Adipocyte (in vitro differentiated cells): ENCODE measurements around the gene PARD3B.

Source experiments
- DNase-seq: peaks from one replicate; pipeline ENCODE4 v3.0.0-alpha.2; 2015; ENCODE audit warnings: low read depth
- H3K27me3 ChIP-seq: replicated peaks from 2 replicates; pipeline ENCODE4 v1.7.0; 2013; ENCODE audit warnings: mild to moderate bottlenecking, low read length, moderate library complexity; ENCODE audit not compliant: control insufficient read depth, insufficient read depth
- H3K36me3 ChIP-seq: 2 replicates; pipeline ENCODE4 v1.7.0; 2013; ENCODE audit warnings: low read length, mild to moderate bottlenecking, moderate library complexity; ENCODE audit not compliant: control insufficient read depth, insufficient read depth, severe bottlenecking
- H3K4me1 ChIP-seq: 2 replicates; pipeline ENCODE4 v1.7.0; 2013; ENCODE audit warnings: mild to moderate bottlenecking, low read length, moderate library complexity; ENCODE audit not compliant: control insufficient read depth, insufficient read depth
- H3K4me3 ChIP-seq: 2 replicates; pipeline ENCODE4 v1.7.0; 2013; ENCODE audit warnings: mild to moderate bottlenecking, low read length, moderate library complexity
- H3K9ac ChIP-seq: 2 replicates; pipeline ENCODE4 v1.7.0; 2013; ENCODE audit warnings: mild to moderate bottlenecking, low read length, moderate library complexity
- H3K9me3 ChIP-seq: 2 replicates; pipeline ENCODE4 v1.7.0; 2013; ENCODE audit warnings: mild to moderate bottlenecking, low read length, moderate library complexity; ENCODE audit not compliant: control insufficient read depth

PARD3B gene

DNA sequence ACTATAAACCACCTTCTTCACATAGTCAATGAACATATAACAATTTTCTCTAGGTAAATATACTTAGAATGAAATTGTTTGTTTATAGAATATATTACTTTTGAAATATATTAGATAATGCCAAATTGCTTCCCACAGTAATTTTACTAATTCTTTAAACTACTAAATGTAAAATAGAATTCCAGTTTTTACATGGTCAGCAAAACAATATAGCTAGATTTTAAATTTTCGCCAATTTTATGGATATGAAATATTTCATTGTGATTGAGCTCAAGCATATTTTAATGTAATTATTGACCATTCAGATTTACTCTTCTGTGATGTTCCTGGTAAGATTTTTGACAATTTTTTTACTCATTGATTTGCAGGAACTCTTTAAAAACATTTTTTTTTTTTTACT is 444.6 kb downstream of the PARD3B start:
- Histone ChIP-seq H3K9ac (no peak overlapping the region), H3K4me3 (no peak overlapping the region), H3K27me3 (no peaks in the 10 kb centered on the region), H3K36me3 (no peaks in the 10 kb centered on the region), H3K9me3 (no peaks in the 10 kb centered on the region), H3K4me1 (no peaks in the 10 kb centered on the region)
- no peak for DNase-seq

DNA sequence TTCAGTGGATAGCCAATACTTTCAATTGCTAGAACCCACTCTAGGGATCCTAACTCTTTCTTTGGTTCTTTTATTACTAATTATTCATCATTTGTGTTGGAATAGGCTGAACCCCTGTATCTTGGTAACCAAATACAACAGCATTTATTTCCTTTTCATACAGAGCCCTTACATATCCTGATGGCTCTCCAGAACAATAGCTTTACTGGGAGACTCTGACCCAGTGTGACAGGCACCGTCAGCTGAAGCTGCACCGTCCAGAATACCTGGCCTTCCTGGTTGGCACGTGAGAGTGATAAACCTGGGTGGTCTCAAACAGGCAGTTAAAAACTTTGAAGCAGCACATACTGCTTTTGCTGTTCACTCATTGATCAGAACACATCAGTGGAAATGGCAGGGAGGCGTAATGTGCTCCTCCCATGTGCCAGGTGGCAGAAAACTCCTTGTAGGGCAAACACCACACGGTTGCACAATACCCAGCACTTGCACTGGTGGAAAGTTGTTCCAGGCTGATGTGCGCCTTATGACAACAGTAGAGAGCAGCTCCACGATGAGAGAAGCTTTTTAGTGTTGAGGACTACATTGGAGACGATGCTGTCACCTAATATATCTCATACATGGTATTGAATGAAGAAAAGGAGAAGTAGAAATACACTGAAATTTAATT is 456.2 kb downstream of the PARD3B start:
- Histone ChIP-seq H3K4me1 (no peaks in the 10 kb centered on the region), H3K9me3 (no peaks in the 10 kb centered on the region), H3K9ac (no peak overlapping the region), H3K27me3 (no peaks in the 10 kb centered on the region), H3K4me3 (no peak overlapping the region), H3K36me3 (no peaks in the 10 kb centered on the region)
- DNase-seq = no peak

DNA sequence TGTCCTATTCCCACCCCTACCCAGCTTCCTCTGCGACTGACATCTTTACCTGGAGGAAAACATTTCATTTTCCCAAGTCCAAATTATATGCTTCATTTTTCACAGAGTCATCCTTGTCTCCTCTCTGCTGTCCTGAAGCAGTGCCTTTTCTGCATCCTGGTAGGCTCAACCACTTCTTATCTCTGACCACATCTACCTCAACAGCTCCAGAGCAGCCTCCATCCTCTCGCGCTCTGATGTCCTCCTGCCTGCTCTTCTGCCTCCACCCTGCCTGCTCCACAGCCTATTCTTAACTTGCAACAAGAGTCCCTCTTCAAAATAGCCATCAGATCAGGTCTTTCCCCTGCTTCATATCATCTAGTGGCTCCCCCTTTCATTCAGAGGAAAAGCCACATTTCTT is 457.1 kb downstream of the PARD3B start:
- H3K27me3 ChIP-seq = no peaks in the 10 kb centered on the region
- no peaks in the 10 kb centered on the region for H3K4me1 ChIP-seq
- H3K4me3 ChIP-seq = no peak overlapping the region
- no peaks in the 10 kb centered on the region for H3K9me3 ChIP-seq
- H3K36me3 ChIP-seq = no peaks in the 10 kb centered on the region
- H3K9ac ChIP-seq = no peak overlapping the region
- DNase-seq = no peak

DNA sequence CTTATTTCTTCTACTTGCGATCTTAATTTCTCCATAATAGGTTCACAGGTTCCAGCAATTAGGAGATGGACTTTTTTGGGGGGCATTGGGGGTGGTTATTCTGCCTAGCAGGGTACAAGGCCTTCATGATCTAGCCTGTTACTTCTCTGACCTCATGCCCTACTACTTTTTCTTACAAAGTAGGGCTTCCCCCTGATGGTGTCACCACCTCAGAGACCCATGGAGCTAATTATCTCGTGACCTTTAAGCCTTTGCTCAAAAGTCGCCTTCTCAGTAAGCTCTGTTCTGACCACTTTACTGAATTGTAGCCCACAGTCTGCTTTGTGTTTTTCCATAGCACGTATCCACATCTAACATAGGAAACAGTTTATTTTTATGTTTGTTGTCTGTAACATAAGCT is 458.0 kb downstream of the PARD3B start:
- Histone ChIP-seq H3K4me3 (no peak overlapping the region), H3K36me3 (no peaks in the 10 kb centered on the region), H3K9ac (no peak overlapping the region), H3K4me1 (peaks cover under 1% of the 10 kb centered on the region), H3K27me3 (no peaks in the 10 kb centered on the region), H3K9me3 (no peaks in the 10 kb centered on the region)
- DNase-seq = no peak

DNA sequence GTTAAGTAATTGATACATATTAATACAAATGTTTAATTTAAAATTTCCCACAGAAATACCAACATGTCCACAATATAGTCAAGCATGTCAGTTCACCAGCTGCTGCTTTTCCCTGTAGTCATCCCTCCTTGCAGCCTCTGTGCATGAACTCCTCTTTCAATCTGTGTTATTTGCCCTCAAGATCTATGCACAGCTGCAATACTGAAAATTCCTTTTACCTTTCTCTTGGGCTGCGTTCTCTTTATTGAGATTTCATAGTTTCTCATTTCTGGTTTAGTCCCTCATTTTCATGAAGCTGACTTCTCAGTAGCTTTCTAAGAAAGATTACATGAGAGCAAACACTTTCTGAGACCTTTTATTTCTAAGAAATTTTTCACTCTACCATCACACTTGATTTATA is 464.9 kb downstream of the PARD3B start:
- Histone ChIP-seq H3K4me1 (peaks cover 14% of the 10 kb centered on the region), H3K9ac (no peak overlapping the region), H3K4me3 (no peak overlapping the region), H3K27me3 (no peaks in the 10 kb centered on the region), H3K36me3 (no peaks in the 10 kb centered on the region), H3K9me3 (no peaks in the 10 kb centered on the region)
- peak; percentile 6 for DNase-seq

DNA sequence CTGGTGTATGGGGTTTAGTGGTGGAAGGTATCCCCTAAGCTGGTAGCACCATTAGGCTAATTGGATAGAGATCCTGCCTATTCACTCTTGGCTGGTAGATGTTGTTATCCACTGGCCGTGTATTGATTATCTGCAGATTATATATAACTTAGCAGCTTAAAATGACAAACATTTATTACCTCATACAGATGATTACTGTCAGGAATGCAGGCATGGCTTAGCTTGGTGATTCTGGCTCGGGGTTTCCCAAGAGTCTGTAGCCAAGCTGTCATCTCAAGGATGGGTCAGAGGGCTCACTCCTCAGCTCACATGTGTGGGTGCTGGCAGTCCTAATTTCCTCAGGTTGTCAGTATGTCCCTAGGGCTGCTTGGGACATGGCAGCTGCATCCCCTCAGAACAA is 465.8 kb downstream of the PARD3B start:
- Histone ChIP-seq H3K36me3 (no peaks in the 10 kb centered on the region), H3K9me3 (no peaks in the 10 kb centered on the region), H3K4me3 (no peak overlapping the region), H3K4me1 (peaks cover 14% of the 10 kb centered on the region), H3K9ac (no peak overlapping the region), H3K27me3 (no peaks in the 10 kb centered on the region)
- no peak for DNase-seq

DNA sequence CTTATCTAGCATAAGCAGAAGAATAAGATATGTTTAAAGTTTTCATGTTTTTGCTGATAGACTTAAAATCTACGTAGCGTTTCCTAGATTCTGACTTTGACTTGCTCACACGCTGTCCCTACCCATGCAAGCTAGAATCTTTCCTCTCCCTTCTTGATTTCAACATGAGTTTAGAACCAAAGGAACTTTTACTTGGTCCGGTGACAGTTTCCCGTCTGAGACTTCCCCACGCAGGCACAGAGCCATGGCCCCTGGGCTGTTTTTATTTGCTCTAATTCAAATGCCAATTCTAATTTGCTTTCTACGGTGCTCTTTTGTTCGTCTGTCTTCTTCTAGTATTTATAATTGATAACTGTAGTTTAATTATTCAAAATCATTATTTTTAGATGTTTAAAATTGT is 467.7 kb downstream of the PARD3B start:
- no peaks in the 10 kb centered on the region for H3K9me3 ChIP-seq
- no peak for DNase-seq
- H3K36me3 ChIP-seq = no peaks in the 10 kb centered on the region
- H3K4me1 ChIP-seq = peaks cover 14% of the 10 kb centered on the region
- no peaks in the 10 kb centered on the region for H3K27me3 ChIP-seq
- H3K4me3 ChIP-seq = peak overlapping the region; percentile 20
- H3K9ac ChIP-seq = no peak overlapping the region

DNA sequence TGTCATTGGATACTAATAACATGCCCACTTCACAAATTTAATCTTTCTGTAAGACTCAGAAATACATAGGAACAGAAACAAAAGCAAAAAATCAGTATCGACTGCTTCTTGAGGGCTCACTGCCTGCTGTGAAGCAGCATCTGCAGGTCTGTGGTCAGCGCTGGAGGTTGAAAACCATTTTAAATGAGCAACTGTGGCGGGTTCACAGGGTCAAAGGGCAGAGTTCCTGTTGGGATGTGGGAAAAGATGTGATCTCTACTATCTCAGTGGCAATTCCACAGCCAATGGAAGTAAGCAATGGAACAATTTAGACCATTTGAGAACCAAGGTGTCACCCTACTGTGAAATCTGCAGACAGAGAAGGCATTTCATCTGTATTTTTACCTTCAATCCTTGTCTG is 468.3 kb downstream of the PARD3B start:
- Histone ChIP-seq H3K36me3 (no peaks in the 10 kb centered on the region), H3K9me3 (no peaks in the 10 kb centered on the region), H3K27me3 (no peaks in the 10 kb centered on the region), H3K4me1 (peaks cover 11% of the 10 kb centered on the region), H3K9ac (no peak overlapping the region), H3K4me3 (no peak overlapping the region)
- no peak for DNase-seq

DNA sequence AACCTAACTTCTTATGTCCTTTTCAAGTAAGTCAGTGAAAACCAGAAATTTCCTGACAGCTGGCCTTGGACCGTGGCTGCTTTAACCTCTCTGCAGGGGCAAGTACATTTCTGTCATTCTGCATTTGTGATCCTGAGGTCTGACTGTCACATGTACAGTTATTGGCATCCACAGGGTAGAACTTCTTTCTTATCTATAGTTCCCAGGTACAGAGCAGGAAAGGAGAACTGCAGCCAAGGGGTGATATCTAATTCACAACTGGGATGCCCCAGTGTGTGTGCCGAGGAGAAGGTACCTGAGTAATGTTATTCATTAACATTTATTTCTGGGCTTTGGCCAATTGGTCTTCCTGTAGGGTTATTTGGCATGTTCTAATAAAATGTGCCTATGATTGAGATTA is 468.9 kb downstream of the PARD3B start:
- Histone ChIP-seq H3K36me3 (no peaks in the 10 kb centered on the region), H3K27me3 (no peaks in the 10 kb centered on the region), H3K9ac (no peak overlapping the region), H3K9me3 (no peaks in the 10 kb centered on the region), H3K4me3 (no peak overlapping the region), H3K4me1 (peaks cover 11% of the 10 kb centered on the region)
- no peak for DNase-seq

DNA sequence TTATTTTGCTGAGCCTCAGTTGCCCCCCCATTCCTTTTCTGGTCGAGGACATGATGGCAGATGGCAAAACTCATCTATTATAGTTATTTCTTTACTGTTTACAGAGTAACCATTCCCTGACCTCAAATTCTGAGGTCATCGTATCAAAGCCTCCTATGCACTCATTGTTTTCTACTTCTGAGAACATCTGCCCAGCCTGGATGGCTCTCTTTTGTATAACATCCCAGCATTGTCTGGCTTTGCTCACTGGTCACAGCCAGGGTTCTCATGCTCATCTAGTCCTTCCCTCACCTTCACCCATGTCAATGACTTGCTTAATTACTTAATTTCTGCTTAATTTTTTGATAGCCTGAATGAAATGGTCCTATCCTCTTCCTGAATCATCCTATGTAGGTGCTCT is 472.1 kb downstream of the PARD3B start:
- no peak for DNase-seq
- no peak overlapping the region for H3K4me3 ChIP-seq
- no peak overlapping the region for H3K9ac ChIP-seq
- H3K36me3 ChIP-seq = no peaks in the 10 kb centered on the region
- peaks cover 5% of the 10 kb centered on the region for H3K4me1 ChIP-seq
- no peaks in the 10 kb centered on the region for H3K27me3 ChIP-seq
- no peaks in the 10 kb centered on the region for H3K9me3 ChIP-seq

DNA sequence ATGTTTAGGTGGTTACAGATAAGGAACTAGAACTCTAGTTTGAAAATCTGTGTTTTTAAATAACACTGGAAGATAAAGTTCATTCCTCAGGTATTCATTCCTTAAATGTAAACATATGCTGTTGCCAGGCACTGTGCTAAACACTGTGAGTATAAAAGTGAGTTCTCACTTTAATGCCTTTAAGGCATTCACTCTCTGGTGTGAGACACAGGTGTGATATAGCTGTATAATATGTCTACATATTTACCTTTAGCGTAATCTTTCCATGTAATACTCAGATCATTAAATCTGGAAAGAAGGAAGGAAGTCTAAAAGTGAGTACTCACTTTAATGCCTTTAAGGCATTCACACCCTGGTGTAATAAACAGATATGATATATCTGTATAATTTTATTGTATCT is 472.6 kb downstream of the PARD3B start:
- H3K9me3 ChIP-seq = no peaks in the 10 kb centered on the region
- DNase-seq = no peak
- H3K9ac ChIP-seq = no peak overlapping the region
- no peaks in the 10 kb centered on the region for H3K27me3 ChIP-seq
- no peak overlapping the region for H3K4me3 ChIP-seq
- no peaks in the 10 kb centered on the region for H3K36me3 ChIP-seq
- H3K4me1 ChIP-seq = peaks cover under 1% of the 10 kb centered on the region

DNA sequence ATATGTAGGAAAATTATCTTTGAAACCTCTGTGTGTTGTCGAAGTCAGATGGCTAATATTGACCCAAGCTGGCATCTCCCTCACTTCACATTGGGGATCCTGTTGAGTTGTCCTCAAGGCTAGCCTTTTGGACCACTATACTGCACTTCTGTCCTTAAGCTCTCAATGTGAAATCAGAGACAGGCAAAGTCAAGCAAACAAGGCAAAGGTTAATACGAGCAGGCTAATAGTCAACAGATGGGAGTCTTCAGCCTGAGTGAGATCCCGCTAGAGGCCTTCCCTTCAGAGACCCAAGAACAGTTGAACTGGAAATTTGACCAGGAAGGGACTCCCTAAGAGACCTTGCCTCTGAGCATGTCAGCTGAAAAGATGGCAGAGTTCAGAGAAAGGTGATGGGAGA is 475.4 kb downstream of the PARD3B start:
- Histone ChIP-seq H3K36me3 (no peaks in the 10 kb centered on the region), H3K9ac (no peak overlapping the region), H3K4me3 (no peak overlapping the region), H3K4me1 (peaks cover 12% of the 10 kb centered on the region), H3K27me3 (no peaks in the 10 kb centered on the region), H3K9me3 (no peaks in the 10 kb centered on the region)
- DNase-seq = no peak
